Measurements from ENCODE around the gene USP9X.

GRCh38 chrX:41153448-41153847, 68.2 kb downstream of the USP9X start:
- TF ChIP-seq EZH2 (IDR thresholded peaks at IDR 0.05; ENCODE audit: low read length, missing control alignments): no peak
- TF ChIP-seq CTCF (conservative IDR thresholded peaks at IDR 0.05 in 1 of 2, IDR thresholded peaks at IDR 0.05 in 1 of 2; ENCODE audit: low read depth in 1 of 2, low read length in 2 of 2): no peak

All from fibroblast of lung (primary cell).